Transverse colon (tissue), 3 donors: ENCODE measurements around the gene ZKSCAN3.

ENCODE experiments used
- EP300 ChIP-seq: sonication (generic); formaldehyde crosslinking; IDR thresholded peaks from one replicate; pipeline ENCODE4 v1.6.1; 2017; ENCODE audit warnings: antibody characterized with exemption, low read depth
- TF ChIP-seq, protein P1 (sequence below), 5 experiments: fragments of 200-600 bp in 3 of 5; fragments of 450-650 bp in 2 of 5; sonication (generic) in 3 of 5; IDR thresholded peaks; 1 replicate in 2 of 5; 2 replicates in 3 of 5; pipeline ENCODE4 v1.5.1; 2016 to 2017; ENCODE audit warnings: antibody characterized with exemption in 5 of 5, inconsistent platforms in 3 of 5, mild to moderate bottlenecking in 2 of 5, moderate library complexity in 1 of 5

DNA sequence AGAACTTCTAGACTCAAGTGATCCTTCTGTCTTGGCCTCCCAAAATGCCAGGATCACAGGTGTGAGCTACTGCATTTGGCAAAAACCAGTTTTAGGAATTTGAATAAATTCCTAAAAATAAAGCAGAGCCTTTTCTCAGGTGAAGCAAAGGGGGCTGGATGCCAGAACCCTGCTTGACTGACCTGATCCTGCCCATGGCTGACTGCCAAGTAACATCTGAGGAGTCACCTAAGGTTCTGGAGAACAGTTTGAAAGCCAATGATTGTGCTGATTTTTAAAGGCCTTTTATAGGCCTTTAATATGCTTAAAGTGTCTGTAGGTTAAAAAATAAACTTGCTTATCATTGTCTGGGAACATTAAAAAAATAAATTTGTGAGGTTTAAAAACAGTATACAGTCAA is 63.9 kb downstream of the ZKSCAN3 start:
- TF ChIP-seq EP300 = no peak
- TF ChIP-seq, protein P1, sequence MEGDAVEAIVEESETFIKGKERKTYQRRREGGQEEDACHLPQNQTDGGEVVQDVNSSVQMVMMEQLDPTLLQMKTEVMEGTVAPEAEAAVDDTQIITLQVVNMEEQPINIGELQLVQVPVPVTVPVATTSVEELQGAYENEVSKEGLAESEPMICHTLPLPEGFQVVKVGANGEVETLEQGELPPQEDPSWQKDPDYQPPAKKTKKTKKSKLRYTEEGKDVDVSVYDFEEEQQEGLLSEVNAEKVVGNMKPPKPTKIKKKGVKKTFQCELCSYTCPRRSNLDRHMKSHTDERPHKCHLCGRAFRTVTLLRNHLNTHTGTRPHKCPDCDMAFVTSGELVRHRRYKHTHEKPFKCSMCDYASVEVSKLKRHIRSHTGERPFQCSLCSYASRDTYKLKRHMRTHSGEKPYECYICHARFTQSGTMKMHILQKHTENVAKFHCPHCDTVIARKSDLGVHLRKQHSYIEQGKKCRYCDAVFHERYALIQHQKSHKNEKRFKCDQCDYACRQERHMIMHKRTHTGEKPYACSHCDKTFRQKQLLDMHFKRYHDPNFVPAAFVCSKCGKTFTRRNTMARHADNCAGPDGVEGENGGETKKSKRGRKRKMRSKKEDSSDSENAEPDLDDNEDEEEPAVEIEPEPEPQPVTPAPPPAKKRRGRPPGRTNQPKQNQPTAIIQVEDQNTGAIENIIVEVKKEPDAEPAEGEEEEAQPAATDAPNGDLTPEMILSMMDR (IDR thresholded peaks at IDR 0.05) = no peak
